NCI-H345 (cell line): Measurements from ENCODE around the gene SLC40A1.
"Not testable (repeated sequence)": the region's sequence is repeated elsewhere in the genome, so short reads cannot be mapped to it uniquely, and the experiment has no call there.

Experiments
- DNase-seq: peaks from one replicate; lab custom pipeline; 2025; lab: John Stamatoyannopoulos, UW

SLC40A1 gene

GRCh38 chr2:189580658-189581353 is at the start of gene SLC40A1:
Gene SLC40A1, minus strand, starts transcription at chr2:189580786. Its CDS starts 326 bp downstream, at chr2:189580460.
- DNase-seq = peak; percentile 70

- DNase-seq = no peak
Measured at GRCh38 chr2:189629531-189630453, 49.2 kb upstream of the SLC40A1 start.

- no peak for DNase-seq
Measured at GRCh38 chr2:189628817-189629530, 48.4 kb upstream of the SLC40A1 start.

- DNase-seq = no peak
Measured at GRCh38 chr2:189627789-189628188, 47.2 kb upstream of the SLC40A1 start.

GRCh38 chr2:189625636-189626035 is 45.0 kb upstream of the SLC40A1 start:
- no peak for DNase-seq

GRCh38 chr2:189624648-189625355 is 44.2 kb upstream of the SLC40A1 start:
- DNase-seq = peak; percentile 18

- no peak for DNase-seq
Measured at GRCh38 chr2:189623049-189623448, 42.5 kb upstream of the SLC40A1 start.

GRCh38 chr2:189621781-189622180 is 41.2 kb upstream of the SLC40A1 start:
- DNase-seq = no peak

GRCh38 chr2:189618197-189618596 is 37.6 kb upstream of the SLC40A1 start:
- DNase-seq = no peak

GRCh38 chr2:189614585-189614984 is 34.0 kb upstream of the SLC40A1 start:
- no peak for DNase-seq

GRCh38 chr2:189613650-189614420 is 33.2 kb upstream of the SLC40A1 start:
- no peak for DNase-seq

- DNase-seq = no peak
Measured at GRCh38 chr2:189613077-189613636, 32.6 kb upstream of the SLC40A1 start.

GRCh38 chr2:189610700-189611099 is 30.1 kb upstream of the SLC40A1 start:
- DNase-seq = no peak

GRCh38 chr2:189609853-189610252 is 29.3 kb upstream of the SLC40A1 start:
- DNase-seq = no peak

- no peak for DNase-seq
Measured at GRCh38 chr2:189609423-189609816, 28.8 kb upstream of the SLC40A1 start.

GRCh38 chr2:189608795-189609422 is 28.3 kb upstream of the SLC40A1 start:
- DNase-seq = no peak

- no peak for DNase-seq
Measured at GRCh38 chr2:189608170-189608569, 27.6 kb upstream of the SLC40A1 start.

- DNase-seq = no peak
Measured at GRCh38 chr2:189602233-189602632, 21.6 kb upstream of the SLC40A1 start.

- DNase-seq = not testable (repeated sequence)
Measured at GRCh38 chr2:189601652-189602051, 21.1 kb upstream of the SLC40A1 start.

- DNase-seq = no peak
Measured at GRCh38 chr2:189601043-189601442, 20.5 kb upstream of the SLC40A1 start.
